LNCAP (cell line): Measurements from ENCODE around the gene FAM124A.

Source experiments
- CTCF ChIP-seq: fragments of 450-650 bp; IDR thresholded peaks from 2 replicates; pipeline ENCODE4 v1.5.1; 2017; ENCODE audit warnings: mild to moderate bottlenecking

The FAM124A gene

GRCh38 chr13:51244637-51245405 lies 22.6 kb downstream of the FAM124A start:
- TF ChIP-seq CTCF: no peak

GRCh38 chr13:51245583-51245982 lies 23.4 kb downstream of the FAM124A start:
- TF ChIP-seq CTCF: no peak

- TF ChIP-seq CTCF: no peak
Observed at GRCh38 chr13:51246025-51246417, 23.8 kb downstream of the FAM124A start.

- TF ChIP-seq CTCF: no peak
Observed at GRCh38 chr13:51246418-51247277, 24.4 kb downstream of the FAM124A start.

GRCh38 chr13:51249255-51249654 lies 27.1 kb downstream of the FAM124A start:
- TF ChIP-seq CTCF: no peak

- peak; percentile 39 for TF ChIP-seq CTCF
Observed at GRCh38 chr13:51249770-51250741, 27.9 kb downstream of the FAM124A start.

- TF ChIP-seq CTCF: no peak
Observed at GRCh38 chr13:51251480-51251879, 29.3 kb downstream of the FAM124A start.
